ENCODE data around the gene ZNF829.

The ZNF829 gene

DNA sequence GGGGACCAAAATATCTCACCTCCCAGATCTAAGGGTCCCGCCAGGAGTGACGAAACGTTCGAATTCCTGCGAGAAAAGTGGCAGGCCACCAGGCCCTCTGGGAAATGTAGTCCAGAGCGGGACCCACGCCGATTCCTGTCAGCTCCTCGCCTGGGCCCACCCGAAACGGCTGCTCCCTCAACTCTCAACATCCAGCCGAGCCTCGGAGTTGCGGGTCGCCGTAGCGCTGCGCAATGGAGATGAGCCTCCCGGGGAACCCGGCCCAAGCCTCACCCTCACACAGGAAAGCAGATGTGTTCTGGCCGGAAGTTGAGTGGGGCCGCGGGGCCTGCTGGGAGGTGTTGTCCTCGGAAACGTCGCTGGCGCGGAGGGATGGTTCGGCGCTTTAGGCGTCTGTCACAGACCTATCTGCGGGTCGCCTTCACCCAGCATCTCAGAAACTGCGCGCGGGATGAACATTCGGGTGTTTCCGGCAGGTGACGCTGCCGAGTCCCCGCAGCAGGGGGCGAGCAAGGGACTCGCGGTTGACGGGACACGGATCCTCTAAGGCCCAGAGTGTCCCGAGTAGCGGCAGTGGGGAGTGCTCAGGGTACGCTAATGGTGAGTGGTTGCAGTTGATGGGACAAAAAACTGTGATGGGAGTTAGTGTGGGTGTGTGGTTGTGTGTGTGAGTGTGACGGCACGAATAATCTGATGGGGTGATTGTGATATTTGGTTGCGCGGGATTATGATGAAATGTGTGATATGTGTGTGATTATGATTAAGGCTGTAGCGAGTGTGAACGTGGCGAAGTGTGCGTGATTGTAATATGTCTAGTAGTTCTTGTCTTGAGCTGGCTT is at the start of gene ZNF829, which contains the start of gene ZNF568:
Gene ZNF829 (minus strand): TSS at position 300 of the 839 bp plus-strand sequence. CDS start 1,124 bp downstream, outside the sequence.
Gene ZNF568 (plus strand): TSS at position 341 of the 839 bp plus-strand sequence. CDS start 6,439 bp downstream, outside the sequence.
- peak; percentile 85 for DNase-seq (ENCODE audit: low spot score)

DNA sequence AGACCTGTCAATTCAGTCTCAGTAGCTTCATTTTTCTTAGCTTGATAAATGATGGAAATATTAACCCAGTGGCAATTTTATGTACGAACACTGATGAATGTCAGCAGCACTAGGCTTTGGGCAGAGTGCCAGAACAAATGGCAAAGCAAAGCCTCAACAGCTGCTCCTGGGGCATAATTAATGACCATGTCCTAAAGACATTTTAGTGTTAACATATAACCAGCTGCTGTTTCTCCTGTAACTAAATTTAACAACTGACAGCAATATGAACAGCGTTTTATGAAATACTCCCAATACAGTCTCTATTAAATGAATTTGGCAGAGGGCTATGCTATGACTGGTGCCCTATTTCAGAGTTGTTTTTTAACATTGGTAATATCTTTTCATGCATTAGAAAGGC is 47.2 kb upstream of the ZNF829 start:
- DNase-seq (ENCODE audit: low spot score) = no peak

DNA sequence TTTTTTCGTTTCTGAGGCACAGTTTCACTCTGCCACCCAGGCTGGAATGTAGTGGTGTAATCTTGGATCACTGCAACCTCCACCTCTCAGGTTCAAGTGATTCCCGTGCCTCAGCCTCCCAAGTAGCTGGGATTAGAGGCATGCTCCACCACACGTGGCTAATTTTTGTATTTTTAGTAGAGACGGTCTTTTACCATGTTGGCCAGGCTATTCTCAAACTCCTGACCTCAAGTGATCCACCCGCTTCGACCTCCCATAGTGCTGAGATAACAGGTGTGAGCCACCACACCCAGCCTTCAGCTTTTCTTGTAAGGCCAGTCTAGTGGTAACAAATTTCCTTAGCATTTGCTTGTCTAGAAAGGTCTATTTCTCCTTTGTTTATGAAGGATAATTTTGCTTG is 46.3 kb upstream of the ZNF829 start:
- DNase-seq (ENCODE audit: low spot score) = no peak

- no peak for DNase-seq (ENCODE audit: low spot score)
Observed at GRCh38 chr19:36950335-36951119, 34.4 kb upstream of the ZNF829 start.

DNA sequence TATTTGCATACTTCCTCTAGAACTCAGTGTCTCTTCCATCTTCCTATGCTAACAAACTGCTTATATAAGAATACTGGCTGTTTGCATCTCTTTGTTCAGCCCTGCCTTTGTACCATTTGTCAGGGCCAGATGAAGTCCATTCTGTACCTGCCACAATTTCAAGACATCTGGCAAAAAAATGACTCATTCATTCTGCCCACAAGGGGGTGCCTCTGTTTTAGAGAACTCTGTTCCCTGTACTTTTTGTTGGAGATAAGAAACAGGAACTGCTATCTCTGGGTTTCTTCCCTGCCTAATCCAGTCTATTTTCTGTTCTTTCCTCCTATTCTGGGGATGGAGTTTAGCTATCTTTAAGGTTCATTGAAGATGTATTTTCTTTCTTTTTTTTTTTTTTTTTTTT is 23.1 kb upstream of the ZNF829 start:
- no peak for DNase-seq (ENCODE audit: low spot score)

GRCh38 chr19:36931684-36932083 is 15.6 kb upstream of the ZNF829 start:
- DNase-seq (ENCODE audit: low spot score) = no peak

- no peak for DNase-seq (ENCODE audit: low spot score)
Observed at GRCh38 chr19:36918090-36918489, 2.0 kb upstream of the ZNF829 start.

GRCh38 chr19:36916991-36917390 is 900 bp upstream of the ZNF829 start:
- peak; percentile 27 for DNase-seq (ENCODE audit: low spot score)

GRCh38 chr19:36898422-36898821 is 17.7 kb downstream of the ZNF829 start:
- DNase-seq (ENCODE audit: low spot score) = no peak

- DNase-seq (ENCODE audit: low spot score) = no peak
Observed at GRCh38 chr19:36894849-36895383, 21.2 kb downstream of the ZNF829 start.

DNA sequence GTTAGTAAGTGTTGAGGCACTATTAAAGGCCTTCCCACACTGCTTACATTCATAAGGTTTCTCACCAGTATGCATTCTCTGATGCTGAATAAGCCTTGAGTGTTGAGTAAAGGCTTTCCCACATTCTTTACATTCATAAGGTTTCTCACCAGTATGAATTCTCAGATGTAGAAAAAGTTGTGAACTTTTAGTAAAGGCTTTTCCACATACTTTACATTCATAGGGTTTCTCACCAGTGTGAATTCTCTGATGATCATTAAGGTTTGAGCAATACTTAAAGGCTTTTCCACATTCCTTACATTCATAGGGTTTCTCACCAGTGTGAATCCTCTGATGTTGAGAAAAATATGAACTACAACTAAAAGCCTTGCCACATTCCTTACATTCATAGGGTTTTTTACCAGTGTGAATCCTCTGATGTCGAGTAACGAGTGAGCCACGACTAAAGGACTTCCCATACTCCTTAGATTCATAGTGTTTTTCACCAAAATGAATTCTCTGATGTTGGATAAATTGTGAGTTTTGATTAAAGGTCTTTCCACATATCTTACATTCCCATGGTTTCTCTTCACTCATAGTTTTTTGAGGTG is 24.2 kb downstream of the ZNF829 start:
- no peak for DNase-seq (ENCODE audit: low spot score)

GRCh38 chr19:36876993-36877938 is 38.8 kb downstream of the ZNF829 start:
- no peak for DNase-seq (ENCODE audit: low spot score)

DNA sequence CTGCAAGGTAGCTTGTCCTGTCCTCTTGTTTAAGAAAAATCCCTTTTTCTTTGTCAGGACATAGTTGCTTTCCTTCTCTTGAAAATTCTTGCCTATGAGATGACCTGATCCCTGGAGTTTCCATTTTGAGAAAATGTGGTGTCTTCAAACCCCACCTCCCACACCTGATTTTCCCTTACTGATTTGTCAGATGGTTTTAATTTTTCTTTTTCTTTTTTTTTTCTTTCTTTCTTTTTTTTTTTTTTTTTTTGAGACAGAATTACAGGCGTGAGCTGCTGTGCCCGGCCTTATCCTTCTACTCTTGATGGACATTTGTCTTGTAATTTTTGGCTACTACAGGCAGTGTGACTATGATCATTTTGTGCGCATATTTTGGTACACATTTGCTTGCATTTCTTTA is 64.2 kb downstream of the ZNF829 start:
- no peak for DNase-seq (ENCODE audit: low spot score)

- peak; percentile 88 for DNase-seq (ENCODE audit: low spot score)
Observed at GRCh38 chr19:36850559-36851442, 65.3 kb downstream of the ZNF829 start, which contains the start of gene ZNF345. Gene ZNF345 (plus strand): TSS chr19:36850876. CDS start chr19:36876831, 25,955 bp downstream.

DNA sequence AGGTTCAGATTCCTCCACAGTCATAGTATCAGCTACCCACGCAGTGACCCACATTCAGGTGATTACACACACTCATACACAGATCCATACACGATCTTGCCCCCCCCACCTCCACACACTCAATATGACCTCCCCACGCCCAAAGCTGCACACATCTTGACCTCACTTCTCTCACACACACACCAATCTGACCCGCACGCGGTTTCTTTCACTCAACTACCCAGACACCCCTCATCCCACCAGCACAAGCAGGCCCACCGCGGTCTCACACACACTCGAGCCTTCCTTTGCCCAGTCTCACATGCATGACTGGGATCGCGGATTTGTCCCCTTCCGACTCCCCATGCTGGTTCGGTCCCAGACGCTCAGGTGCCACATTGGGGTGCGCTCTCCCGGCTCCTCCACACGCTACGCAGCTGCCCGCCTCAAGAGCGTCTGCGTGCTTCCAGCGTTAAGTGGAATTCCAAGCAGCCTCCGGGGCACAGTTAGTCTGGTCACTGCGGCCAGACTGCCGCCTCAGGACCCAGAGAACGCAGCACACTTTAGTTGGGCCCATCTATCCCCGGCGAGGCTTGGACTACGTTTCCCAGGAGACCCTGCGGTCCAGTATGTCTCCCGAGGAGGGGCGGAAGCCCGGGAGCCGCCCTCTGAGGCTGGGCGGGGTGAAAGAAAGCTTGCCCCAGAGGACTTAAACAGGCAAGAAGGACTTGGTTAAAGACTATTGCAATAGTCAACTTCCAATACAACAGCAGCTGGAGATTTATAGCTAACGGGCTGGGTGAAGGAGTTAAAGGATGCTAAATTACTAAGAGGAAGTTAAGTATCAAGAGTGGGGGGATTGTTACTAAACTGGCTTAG is 66.2 kb downstream of the ZNF829 start:
- DNase-seq (ENCODE audit: low spot score) = peak; percentile 92

DNA sequence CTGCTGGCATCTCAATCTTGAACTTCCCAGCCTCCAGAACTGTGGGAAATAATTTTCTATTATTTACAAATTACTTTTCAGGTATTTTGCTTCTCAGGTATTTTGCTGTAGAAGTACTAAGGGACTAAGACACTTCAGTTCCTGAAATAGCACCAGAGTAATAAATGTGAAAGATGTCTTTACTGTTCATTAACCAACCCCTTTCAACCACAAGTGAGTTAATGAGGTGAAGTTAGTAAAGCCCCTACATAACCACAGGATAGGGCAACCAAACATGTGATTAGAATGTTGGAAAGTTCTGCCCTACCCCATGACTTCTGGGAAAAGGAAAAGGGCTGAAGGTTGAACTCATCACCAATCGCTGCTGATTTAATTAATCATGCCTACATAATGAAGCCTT is 68.1 kb downstream of the ZNF829 start:
- DNase-seq (ENCODE audit: low spot score) = no peak

- no peak for DNase-seq (ENCODE audit: low spot score)
Observed at GRCh38 chr19:36838784-36839324, 77.2 kb downstream of the ZNF829 start.

Data from hepatic stellate cell (primary cell).